Thyroid gland (tissue), 4 donors: ENCODE data around the gene MEP1B.

Experiments
- POLR2A ChIP-seq, 2 donors: fragments of 450-650 bp; IDR thresholded peaks; one replicate each; pipeline ENCODE4 v1.6.1; 2017; ENCODE audit warnings: antibody characterized with exemption in 2 of 2, mild to moderate bottlenecking in 2 of 2, moderate library complexity in 1 of 2
- TF ChIP-seq, protein P1 (sequence below), 6 experiments: fragments of 200-600 bp in 3 of 6; fragments of 450-650 bp in 3 of 6; sonication (generic) in 3 of 6; IDR thresholded peaks; one replicate each; pipeline ENCODE4 v1.5.1; 2016 to 2019; ENCODE audit warnings: antibody characterized with exemption in 6 of 6, mild to moderate bottlenecking in 2 of 6, inconsistent platforms in 1 of 6, moderate library complexity in 1 of 6

GRCh38 chr18:32251466-32251865, 61.6 kb downstream of the MEP1B start:
- TF ChIP-seq, protein P1, sequence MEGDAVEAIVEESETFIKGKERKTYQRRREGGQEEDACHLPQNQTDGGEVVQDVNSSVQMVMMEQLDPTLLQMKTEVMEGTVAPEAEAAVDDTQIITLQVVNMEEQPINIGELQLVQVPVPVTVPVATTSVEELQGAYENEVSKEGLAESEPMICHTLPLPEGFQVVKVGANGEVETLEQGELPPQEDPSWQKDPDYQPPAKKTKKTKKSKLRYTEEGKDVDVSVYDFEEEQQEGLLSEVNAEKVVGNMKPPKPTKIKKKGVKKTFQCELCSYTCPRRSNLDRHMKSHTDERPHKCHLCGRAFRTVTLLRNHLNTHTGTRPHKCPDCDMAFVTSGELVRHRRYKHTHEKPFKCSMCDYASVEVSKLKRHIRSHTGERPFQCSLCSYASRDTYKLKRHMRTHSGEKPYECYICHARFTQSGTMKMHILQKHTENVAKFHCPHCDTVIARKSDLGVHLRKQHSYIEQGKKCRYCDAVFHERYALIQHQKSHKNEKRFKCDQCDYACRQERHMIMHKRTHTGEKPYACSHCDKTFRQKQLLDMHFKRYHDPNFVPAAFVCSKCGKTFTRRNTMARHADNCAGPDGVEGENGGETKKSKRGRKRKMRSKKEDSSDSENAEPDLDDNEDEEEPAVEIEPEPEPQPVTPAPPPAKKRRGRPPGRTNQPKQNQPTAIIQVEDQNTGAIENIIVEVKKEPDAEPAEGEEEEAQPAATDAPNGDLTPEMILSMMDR (IDR thresholded peaks at IDR 0.05) = no peak
- TF ChIP-seq POLR2A (IDR thresholded peaks at IDR 0.05) = no peak
